Naive thymus-derived CD4-positive, alpha-beta T cell (primary cell): ENCODE results near the gene UNCX. TPM values are rescaled to one million over a fixed set of nuclear protein-coding genes. Genes with fewer than 3 reads are reported as not detected.
"Not testable (repeated sequence)": the region's sequence is repeated elsewhere in the genome, so short reads cannot be mapped to it uniquely, and the experiment has no call there.

Experiments used
- ATAC-seq: fragments of 150-1000 bp; cut with Tn5 transposase; 2 replicates; pipeline ENCODE4 v1.10.0; 2021; ENCODE audit warnings: mild to moderate bottlenecking, moderate library complexity
- CTCF ChIA-PET: fragments of 350-600 bp; sonication (Branson Sonifier 250); formaldehyde crosslinking; loops from one replicate; lab custom pipeline; 2021; ENCODE audit warnings: antibody characterized with exemption; lab: Charles Lee
- POLR2A ChIA-PET: fragments of 350-600 bp; sonication (Branson Sonifier 250); formaldehyde crosslinking; loops from one replicate; lab custom pipeline; 2021; ENCODE audit warnings: antibody characterized with exemption, inconsistent platforms; lab: Charles Lee
- DNase-seq, 9 donors: peaks; one replicate each; pipeline versions ENCODE4 v3.0.0 to v3.0.0-alpha.2; 2020 to 2022; ENCODE audit warnings: mixed read lengths in 1 of 9
- H3K27ac ChIP-seq: one replicate; pipeline ENCODE4 v1.7.0; 2013; ENCODE audit warnings: mild to moderate bottlenecking, low read depth, low read length, moderate library complexity
- H3K27me3 ChIP-seq, 2 donors: one replicate each; pipeline ENCODE4 v1.7.0; 2013; ENCODE audit warnings: low read length in 2 of 2, mild to moderate bottlenecking in 2 of 2, moderate library complexity in 2 of 2; ENCODE audit not compliant: control insufficient read depth in 2 of 2, insufficient read depth in 2 of 2
- H3K36me3 ChIP-seq, 3 experiments: 1 replicate in 2 of 3; 2 replicates in 1 of 3; pipeline ENCODE4 v1.7.0; 2013; ENCODE audit warnings: low read length in 3 of 3, mild to moderate bottlenecking in 3 of 3, moderate library complexity in 1 of 3; ENCODE audit not compliant: insufficient read depth in 3 of 3, control insufficient read depth in 2 of 3
- H3K4me1 ChIP-seq, 2 donors: one replicate each; pipeline ENCODE4 v1.7.0; 2013; ENCODE audit warnings: low read length in 2 of 2, mild to moderate bottlenecking in 2 of 2, moderate library complexity in 1 of 2; ENCODE audit not compliant: control insufficient read depth in 2 of 2, insufficient read depth in 2 of 2
- H3K4me3 ChIP-seq: 2 replicates; pipeline ENCODE4 v1.7.0; 2013; ENCODE audit warnings: mild to moderate bottlenecking, low read length
- H3K9me3 ChIP-seq, 3 experiments: 1 replicate in 2 of 3; 2 replicates in 1 of 3; pipeline ENCODE4 v1.7.0; 2013; ENCODE audit warnings: low read length in 3 of 3; ENCODE audit not compliant: control insufficient read depth in 2 of 3
- H3K27ac Mint-ChIP-seq, 9 donors: one replicate each; pipeline ENCODE4 v1.8.0; 2020 to 2022; ENCODE audit warnings: mixed read lengths in 9 of 9, mild to moderate bottlenecking in 8 of 9, moderate library complexity in 5 of 9, inconsistent platforms in 2 of 9
- H3K27me3 Mint-ChIP-seq, 5 donors: one replicate each; pipeline ENCODE4 v1.8.0; 2021 to 2022; ENCODE audit warnings: mixed read lengths in 5 of 5, mild to moderate bottlenecking in 1 of 5
- H3K36me3 Mint-ChIP-seq, 5 donors: one replicate each; pipeline ENCODE4 v1.8.0; 2020 to 2022; ENCODE audit warnings: mixed read lengths in 5 of 5, mild to moderate bottlenecking in 3 of 5, inconsistent platforms in 1 of 5
- H3K4me1 Mint-ChIP-seq, 7 donors: one replicate each; pipeline ENCODE4 v1.8.0; 2020 to 2022; ENCODE audit warnings: mixed read lengths in 7 of 7, mild to moderate bottlenecking in 3 of 7, inconsistent platforms in 1 of 7
- H3K4me3 Mint-ChIP-seq, 10 donors: one replicate each; pipeline ENCODE4 v1.8.0; 2020 to 2022; ENCODE audit warnings: mild to moderate bottlenecking in 10 of 10, mixed read lengths in 10 of 10, moderate library complexity in 6 of 10, inconsistent platforms in 2 of 10
- H3K9me3 Mint-ChIP-seq, 11 donors: one replicate each; pipeline ENCODE4 v1.8.0; 2020 to 2022; ENCODE audit warnings: mixed read lengths in 11 of 11, mild to moderate bottlenecking in 4 of 11, inconsistent platforms in 1 of 11, moderate library complexity in 1 of 11
- intact Hi-C, 2 donors: fragments of 100-400 bp; cut with micrococcal nuclease; formaldehyde crosslinking; loops; one replicate each; pipeline ENCODE4 v1.15.1; 2023
- polyA plus RNA-seq, 2 donors: library from polyadenylated mRNA; unstranded; fragments of 300-500 nt; fragmentation: Illumina TruSeq; gene quantifications; one replicate each; pipeline ENCODE4 v1.2.3, GENCODE V29; 2021
- total RNA-seq, 6 experiments: library from RNA in 5 of 6; stranded (reverse) in 5 of 6; gene quantifications; 1 replicate in 5 of 6; 2 replicates in 1 of 6; pipeline ENCODE4 v1.2.3 and lab custom pipeline; 2021 to 2026

Gene UNCX
- total and polyA plus RNA-seq, 7 experiments from 2014 or later: not detected

GRCh38 chr7:1202914-1203313 is 29.8 kb upstream of the UNCX start:
- H3K4me1 Mint-ChIP-seq, H3K36me3 Mint-ChIP-seq, POLR2A ChIA-PET, H3K27ac Mint-ChIP-seq, H3K9me3 Mint-ChIP-seq, H3K4me3 ChIP-seq, H3K4me3 Mint-ChIP-seq, H3K9me3 ChIP-seq, H3K4me1 ChIP-seq, H3K27me3 ChIP-seq, H3K36me3 ChIP-seq, intact Hi-C loops, H3K27ac ChIP-seq, DNase-seq, CTCF ChIA-PET, ATAC-seq: not testable (repeated sequence)
- H3K27me3 Mint-ChIP-seq: peaks cover 0 to 22% (median 3%) of the 10 kb centered on the region in 5 donors

GRCh38 chr7:1204460-1205140 is 28.1 kb upstream of the UNCX start:
- Histone ChIP-seq H3K4me3 (no peak overlapping the region), H3K27ac (no peak overlapping the region), H3K36me3 (no peaks in the 10 kb centered on the region), H3K9me3 (no peaks in the 10 kb centered on the region), H3K4me1 (no peaks in the 10 kb centered on the region), H3K27me3 (no peaks in the 10 kb centered on the region)
- H3K36me3 Mint-ChIP-seq: no peaks in the 10 kb centered on the region
- ATAC-seq (no peak), DNase-seq (no peak)
- no peaks in the 10 kb centered on the region for H3K9me3 Mint-ChIP-seq
- no peak overlapping the region for H3K4me3 Mint-ChIP-seq
- peaks cover 6 to 27% (median 10%) of the 10 kb centered on the region in 5 donors for H3K27me3 Mint-ChIP-seq
- H3K27ac Mint-ChIP-seq: no peak overlapping the region
- intact Hi-C loops: no loop called here
- ChIA-PET POLR2A (no interaction called here), CTCF (no interaction called here)
- H3K4me1 Mint-ChIP-seq: no peaks in the 10 kb centered on the region

GRCh38 chr7:1205742-1206141 is 26.9 kb upstream of the UNCX start:
- H3K4me3 ChIP-seq, ATAC-seq, H3K27ac ChIP-seq, H3K27me3 ChIP-seq, H3K4me1 Mint-ChIP-seq, H3K4me1 ChIP-seq, H3K36me3 ChIP-seq, intact Hi-C loops, POLR2A ChIA-PET, H3K4me3 Mint-ChIP-seq, DNase-seq, H3K9me3 Mint-ChIP-seq, H3K9me3 ChIP-seq, H3K27ac Mint-ChIP-seq, CTCF ChIA-PET, H3K36me3 Mint-ChIP-seq: not testable (repeated sequence)
- H3K27me3 Mint-ChIP-seq: peaks cover 15 to 38% (median 19%) of the 10 kb centered on the region in 5 donors

GRCh38 chr7:1209097-1209496 is 23.6 kb upstream of the UNCX start:
- DNase-seq (no peak), ATAC-seq (no peak)
- ChIA-PET POLR2A (no interaction called here), CTCF (interaction anchor here (0.6 kb wide), 1 partner anchor 346 kb away, joined by 4 read pairs; no protein-coding TSS in a partner anchor)
- Mint-ChIP-seq H3K4me3 (no peak overlapping the region), H3K27me3 (peaks cover 20 to 47% (median 32%) of the 10 kb centered on the region in 5 donors), H3K9me3 (no peaks in the 10 kb centered on the region), H3K36me3 (no peaks in the 10 kb centered on the region), H3K4me1 (no peaks in the 10 kb centered on the region), H3K27ac (no peak overlapping the region)
- H3K27ac ChIP-seq: no peak overlapping the region
- H3K4me3 ChIP-seq: no peak overlapping the region
- intact Hi-C loops: no loop called here
- H3K9me3 ChIP-seq: no peaks in the 10 kb centered on the region
- peaks cover 0 to 3% of the 10 kb centered on the region in 2 donors for H3K27me3 ChIP-seq
- H3K4me1 ChIP-seq: no peaks in the 10 kb centered on the region
- H3K36me3 ChIP-seq: no peaks in the 10 kb centered on the region

- Histone ChIP-seq H3K9me3 (no peaks in the 10 kb centered on the region), H3K4me1 (no peaks in the 10 kb centered on the region), H3K27ac (no peak overlapping the region), H3K36me3 (no peaks in the 10 kb centered on the region), H3K27me3 (peaks cover 0 to 3% of the 10 kb centered on the region in 2 donors), H3K4me3 (no peak overlapping the region)
- ChIA-PET CTCF (no interaction called here), POLR2A (no interaction called here)
- no peak for DNase-seq
- intact Hi-C loops: no loop called here
- Mint-ChIP-seq H3K36me3 (no peaks in the 10 kb centered on the region), H3K4me3 (no peak overlapping the region), H3K9me3 (no peaks in the 10 kb centered on the region), H3K4me1 (no peaks in the 10 kb centered on the region), H3K27ac (no peak overlapping the region), H3K27me3 (peaks cover 20 to 58% (median 39%) of the 10 kb centered on the region in 5 donors)
- ATAC-seq: no peak
Observed at GRCh38 chr7:1210321-1210978, 22.2 kb upstream of the UNCX start.

- CTCF ChIA-PET: no interaction called here
- H3K36me3 ChIP-seq: no peaks in the 10 kb centered on the region
- H3K4me3 Mint-ChIP-seq: no peak overlapping the region
- POLR2A ChIA-PET: no interaction called here
- H3K9me3 ChIP-seq: no peaks in the 10 kb centered on the region
- no peak for DNase-seq
- H3K27me3 Mint-ChIP-seq: peaks cover 25 to 58% (median 36%) of the 10 kb centered on the region in 5 donors
- no peak overlapping the region for H3K4me3 ChIP-seq
- H3K27ac ChIP-seq: no peak overlapping the region
- no peaks in the 10 kb centered on the region for H3K36me3 Mint-ChIP-seq
- H3K9me3 Mint-ChIP-seq: peaks cover 0 to 2% (median 0%) of the 10 kb centered on the region in 11 donors
- ATAC-seq: no peak
- intact Hi-C loops: no loop called here
- H3K4me1 ChIP-seq: no peaks in the 10 kb centered on the region
- no peak overlapping the region for H3K27ac Mint-ChIP-seq
- H3K27me3 ChIP-seq: peaks cover 0 to 3% of the 10 kb centered on the region in 2 donors
- no peaks in the 10 kb centered on the region for H3K4me1 Mint-ChIP-seq
Observed at GRCh38 chr7:1210979-1211608, 21.6 kb upstream of the UNCX start.
